Measurements from ENCODE around the gene MDFIC.

MDFIC gene

GRCh38 chr7:114930107-114930661, 8.3 kb downstream of the MDFIC start:
- Histone ChIP-seq H3K4me3 (ENCODE audit: low read length) (no peak overlapping the region), H3K9me3 (ENCODE audit: control insufficient read depth, low read length) (no peaks in the 10 kb centered on the region), H3K9ac (ENCODE audit: low read length) (no peak overlapping the region), H3K4me1 (ENCODE audit: control insufficient read depth, insufficient read depth, low read length) (peaks cover 4% of the 10 kb centered on the region), H3K36me3 (ENCODE audit: control insufficient read depth, insufficient read depth, low read length) (no peaks in the 10 kb centered on the region), H3K27me3 (ENCODE audit: control insufficient read depth, insufficient read depth, low read length) (no peaks in the 10 kb centered on the region)

GRCh38 chr7:114930829-114931655, 9.1 kb downstream of the MDFIC start:
- H3K36me3 ChIP-seq (ENCODE audit: control insufficient read depth, insufficient read depth, low read length) = no peaks in the 10 kb centered on the region
- no peaks in the 10 kb centered on the region for H3K9me3 ChIP-seq (ENCODE audit: control insufficient read depth, low read length)
- no peaks in the 10 kb centered on the region for H3K27me3 ChIP-seq (ENCODE audit: control insufficient read depth, insufficient read depth, low read length)
- H3K4me3 ChIP-seq (ENCODE audit: low read length) = no peak overlapping the region
- no peak overlapping the region for H3K9ac ChIP-seq (ENCODE audit: low read length)
- peaks cover 4% of the 10 kb centered on the region for H3K4me1 ChIP-seq (ENCODE audit: control insufficient read depth, insufficient read depth, low read length)

- Histone ChIP-seq H3K36me3 (ENCODE audit: control insufficient read depth, insufficient read depth, low read length) (no peaks in the 10 kb centered on the region), H3K4me1 (ENCODE audit: control insufficient read depth, insufficient read depth, low read length) (peaks cover 4% of the 10 kb centered on the region), H3K27me3 (ENCODE audit: control insufficient read depth, insufficient read depth, low read length) (no peaks in the 10 kb centered on the region), H3K9me3 (ENCODE audit: control insufficient read depth, low read length) (no peaks in the 10 kb centered on the region), H3K4me3 (ENCODE audit: low read length) (no peak overlapping the region), H3K9ac (ENCODE audit: low read length) (no peak overlapping the region)
These were observed 9.7 kb downstream of the MDFIC start for GRCh38 chr7:114931656-114932011.

GRCh38 chr7:114932991-114933390, 11.1 kb downstream of the MDFIC start:
- no peak overlapping the region for H3K9ac ChIP-seq (ENCODE audit: low read length)
- no peaks in the 10 kb centered on the region for H3K27me3 ChIP-seq (ENCODE audit: control insufficient read depth, insufficient read depth, low read length)
- H3K9me3 ChIP-seq (ENCODE audit: control insufficient read depth, low read length) = no peaks in the 10 kb centered on the region
- H3K4me3 ChIP-seq (ENCODE audit: low read length) = no peak overlapping the region
- no peaks in the 10 kb centered on the region for H3K36me3 ChIP-seq (ENCODE audit: control insufficient read depth, insufficient read depth, low read length)
- peaks cover 4% of the 10 kb centered on the region for H3K4me1 ChIP-seq (ENCODE audit: control insufficient read depth, insufficient read depth, low read length)

GRCh38 chr7:114933658-114934057, 11.8 kb downstream of the MDFIC start:
- Histone ChIP-seq H3K4me1 (ENCODE audit: control insufficient read depth, insufficient read depth, low read length) (peaks cover 4% of the 10 kb centered on the region), H3K27me3 (ENCODE audit: control insufficient read depth, insufficient read depth, low read length) (no peaks in the 10 kb centered on the region), H3K9me3 (ENCODE audit: control insufficient read depth, low read length) (no peaks in the 10 kb centered on the region), H3K36me3 (ENCODE audit: control insufficient read depth, insufficient read depth, low read length) (no peaks in the 10 kb centered on the region), H3K9ac (ENCODE audit: low read length) (no peak overlapping the region), H3K4me3 (ENCODE audit: low read length) (no peak overlapping the region)

- Histone ChIP-seq H3K4me1 (ENCODE audit: control insufficient read depth, insufficient read depth, low read length) (peaks cover 4% of the 10 kb centered on the region), H3K9me3 (ENCODE audit: control insufficient read depth, low read length) (no peaks in the 10 kb centered on the region), H3K27me3 (ENCODE audit: control insufficient read depth, insufficient read depth, low read length) (no peaks in the 10 kb centered on the region), H3K36me3 (ENCODE audit: control insufficient read depth, insufficient read depth, low read length) (no peaks in the 10 kb centered on the region), H3K4me3 (ENCODE audit: low read length) (no peak overlapping the region), H3K9ac (ENCODE audit: low read length) (no peak overlapping the region)
These were observed 12.2 kb downstream of the MDFIC start for GRCh38 chr7:114934086-114934485.

- Histone ChIP-seq H3K27me3 (ENCODE audit: control insufficient read depth, insufficient read depth, low read length) (no peaks in the 10 kb centered on the region), H3K4me1 (ENCODE audit: control insufficient read depth, insufficient read depth, low read length) (peaks cover 4% of the 10 kb centered on the region), H3K9ac (ENCODE audit: low read length) (no peak overlapping the region), H3K9me3 (ENCODE audit: control insufficient read depth, low read length) (no peaks in the 10 kb centered on the region), H3K36me3 (ENCODE audit: control insufficient read depth, insufficient read depth, low read length) (no peaks in the 10 kb centered on the region), H3K4me3 (ENCODE audit: low read length) (no peak overlapping the region)
These were observed 12.8 kb downstream of the MDFIC start for GRCh38 chr7:114934713-114935112.

GRCh38 chr7:114936471-114936870, 14.6 kb downstream of the MDFIC start:
- peaks cover 4% of the 10 kb centered on the region for H3K4me1 ChIP-seq (ENCODE audit: control insufficient read depth, insufficient read depth, low read length)
- no peaks in the 10 kb centered on the region for H3K36me3 ChIP-seq (ENCODE audit: control insufficient read depth, insufficient read depth, low read length)
- H3K27me3 ChIP-seq (ENCODE audit: control insufficient read depth, insufficient read depth, low read length) = no peaks in the 10 kb centered on the region
- no peaks in the 10 kb centered on the region for H3K9me3 ChIP-seq (ENCODE audit: control insufficient read depth, low read length)
- no peak overlapping the region for H3K4me3 ChIP-seq (ENCODE audit: low read length)
- no peak overlapping the region for H3K9ac ChIP-seq (ENCODE audit: low read length)

GRCh38 chr7:114937446-114937845, 15.6 kb downstream of the MDFIC start:
- H3K36me3 ChIP-seq (ENCODE audit: control insufficient read depth, insufficient read depth, low read length) = no peaks in the 10 kb centered on the region

GRCh38 chr7:114938785-114939184, 16.9 kb downstream of the MDFIC start:
- H3K36me3 ChIP-seq (ENCODE audit: control insufficient read depth, insufficient read depth, low read length) = no peaks in the 10 kb centered on the region
- no peaks in the 10 kb centered on the region for H3K27me3 ChIP-seq (ENCODE audit: control insufficient read depth, insufficient read depth, low read length)
- H3K4me1 ChIP-seq (ENCODE audit: control insufficient read depth, insufficient read depth, low read length) = peaks cover 3% of the 10 kb centered on the region
- H3K4me3 ChIP-seq (ENCODE audit: low read length) = no peak overlapping the region
- no peak overlapping the region for H3K9ac ChIP-seq (ENCODE audit: low read length)
- no peaks in the 10 kb centered on the region for H3K9me3 ChIP-seq (ENCODE audit: control insufficient read depth, low read length)

More at GRCh38 chr7:114937446-114937845, 15.6 kb downstream of the MDFIC start:
- H3K4me1 ChIP-seq (ENCODE audit: control insufficient read depth, insufficient read depth, low read length) = peaks cover 4% of the 10 kb centered on the region
- no peaks in the 10 kb centered on the region for H3K9me3 ChIP-seq (ENCODE audit: control insufficient read depth, low read length)
- no peak overlapping the region for H3K9ac ChIP-seq (ENCODE audit: low read length)
- no peak overlapping the region for H3K4me3 ChIP-seq (ENCODE audit: low read length)
- no peaks in the 10 kb centered on the region for H3K27me3 ChIP-seq (ENCODE audit: control insufficient read depth, insufficient read depth, low read length)

- no peak overlapping the region for H3K9ac ChIP-seq (ENCODE audit: low read length)
- H3K4me3 ChIP-seq (ENCODE audit: low read length) = no peak overlapping the region
- no peaks in the 10 kb centered on the region for H3K4me1 ChIP-seq (ENCODE audit: control insufficient read depth, insufficient read depth, low read length)
- H3K9me3 ChIP-seq (ENCODE audit: control insufficient read depth, low read length) = no peaks in the 10 kb centered on the region
- no peaks in the 10 kb centered on the region for H3K27me3 ChIP-seq (ENCODE audit: control insufficient read depth, insufficient read depth, low read length)
- H3K36me3 ChIP-seq (ENCODE audit: control insufficient read depth, insufficient read depth, low read length) = no peaks in the 10 kb centered on the region
These were observed 17.7 kb downstream of the MDFIC start for GRCh38 chr7:114939484-114940097.

- Histone ChIP-seq H3K9ac (ENCODE audit: low read length) (no peak overlapping the region), H3K4me1 (ENCODE audit: control insufficient read depth, insufficient read depth, low read length) (no peaks in the 10 kb centered on the region), H3K9me3 (ENCODE audit: control insufficient read depth, low read length) (no peaks in the 10 kb centered on the region), H3K36me3 (ENCODE audit: control insufficient read depth, insufficient read depth, low read length) (no peaks in the 10 kb centered on the region), H3K27me3 (ENCODE audit: control insufficient read depth, insufficient read depth, low read length) (no peaks in the 10 kb centered on the region), H3K4me3 (ENCODE audit: low read length) (no peak overlapping the region)
These were observed 18.3 kb downstream of the MDFIC start for GRCh38 chr7:114940220-114940619.

All from mucosa of stomach (tissue), 1 donor.